NCI-H345 treated with DMSO at 0.1 percent for 48 hours (cell line): ENCODE results near the gene PCDHGB3.
"Not testable (repeated sequence)": the region's sequence is repeated elsewhere in the genome, so short reads cannot be mapped to it uniquely, and the experiment has no call there.

Experiments
- DNase-seq: peaks from one replicate; lab custom pipeline; 2025; ENCODE audit not compliant: unreplicated experiment; lab: John Stamatoyannopoulos, UW

PCDHGB3 gene

GRCh38 chr5:141417494-141418172, 47.6 kb downstream of the PCDHGB3 start, which contains the start of gene PCDHGB7:
Gene PCDHGB7 (plus strand): TSS chr5:141417677. CDS start chr5:141417860, 183 bp downstream.
- not testable (repeated sequence) for DNase-seq

DNA sequence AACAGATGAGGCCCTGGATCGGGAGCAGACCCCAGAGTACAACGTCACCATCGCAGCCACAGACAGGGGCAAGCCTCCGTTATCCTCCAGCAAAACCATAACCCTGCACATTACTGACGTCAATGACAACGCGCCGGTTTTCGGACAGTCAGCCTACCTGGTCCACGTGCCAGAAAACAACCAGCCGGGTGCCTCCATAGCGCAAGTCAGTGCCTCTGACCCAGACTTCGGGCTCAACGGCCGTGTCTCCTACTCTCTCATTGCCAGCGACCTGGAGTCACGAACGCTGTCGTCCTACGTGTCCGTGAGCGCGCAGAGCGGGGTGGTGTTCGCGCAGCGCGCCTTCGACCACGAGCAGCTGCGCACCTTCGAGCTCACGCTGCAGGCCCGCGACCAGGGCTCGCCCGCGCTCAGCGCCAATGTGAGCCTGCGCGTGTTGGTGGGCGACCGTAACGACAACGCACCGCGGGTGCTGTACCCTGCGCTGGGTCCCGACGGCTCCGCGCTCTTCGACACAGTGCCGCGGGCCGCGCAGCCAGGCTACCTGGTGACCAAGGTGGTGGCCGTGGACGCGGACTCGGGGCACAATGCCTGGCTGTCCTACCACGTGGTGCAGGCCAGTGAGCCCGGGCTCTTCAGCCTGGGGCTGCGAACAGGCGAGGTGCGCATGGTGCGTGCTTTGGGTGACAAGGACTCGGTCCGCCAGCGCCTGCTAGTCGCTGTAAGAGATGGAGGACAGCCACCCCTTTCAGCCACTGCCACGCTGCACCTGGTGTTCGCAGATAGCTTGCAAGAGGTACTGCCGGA, 49.2 kb downstream of the PCDHGB3 start:
- no peak for DNase-seq

GRCh38 chr5:141420855-141421488, 50.9 kb downstream of the PCDHGB3 start, which contains the start of gene PCDHGA11:
Gene PCDHGA11 (plus strand): TSS chr5:141421051. CDS start chr5:141421228, 177 bp downstream.
- DNase-seq = no peak

DNA sequence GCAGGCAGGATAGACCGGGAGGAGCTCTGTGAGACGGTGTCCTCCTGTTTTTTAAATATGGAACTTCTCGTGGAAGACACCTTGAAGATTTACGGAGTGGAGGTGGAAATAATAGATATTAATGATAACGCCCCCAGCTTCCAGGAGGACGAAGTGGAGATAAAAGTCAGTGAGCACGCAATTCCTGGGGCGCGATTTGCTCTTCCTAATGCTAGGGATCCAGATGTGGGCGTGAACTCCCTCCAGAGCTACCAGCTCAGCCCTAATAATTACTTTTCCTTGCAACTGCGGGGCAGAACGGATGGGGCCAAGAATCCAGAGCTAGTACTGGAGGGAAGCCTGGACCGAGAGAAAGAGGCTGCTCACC, 51.4 kb downstream of the PCDHGB3 start:
- DNase-seq = no peak
